ENCODE results near the gene TMBIM1.

The TMBIM1 gene

DNA sequence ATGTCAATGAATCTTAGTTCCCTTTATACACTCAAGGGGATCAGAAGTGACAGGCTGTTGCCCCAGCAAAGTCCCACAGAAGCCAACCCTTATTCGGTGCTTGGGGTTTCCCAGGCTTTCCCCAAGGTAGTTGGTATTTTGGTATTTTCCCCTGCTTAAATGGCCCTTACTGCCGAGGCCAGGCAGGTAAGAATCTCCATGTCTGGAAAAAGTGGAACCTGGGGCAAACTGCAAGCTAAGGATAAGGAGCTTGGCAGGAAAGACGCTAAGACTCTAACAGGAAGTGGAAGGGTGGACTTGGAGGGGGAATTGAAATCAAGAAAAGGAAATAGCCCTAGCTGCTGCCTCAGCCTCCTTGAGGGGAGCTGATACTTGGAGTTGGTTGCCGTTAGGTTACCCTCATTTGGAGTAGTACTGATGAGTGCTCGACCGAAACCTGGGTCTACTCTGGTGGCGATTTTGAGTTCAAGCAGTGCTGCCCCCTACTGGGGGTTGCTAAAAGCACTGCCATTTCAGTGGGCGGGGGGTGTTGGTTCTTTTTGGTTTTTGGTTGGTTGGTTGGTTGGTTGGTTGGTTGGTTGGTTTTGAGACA, 34.8 kb downstream of the TMBIM1 start:
- peak overlapping the region; percentile 68 for H3K27ac ChIP-seq (ENCODE audit: low read depth, low read length)
- H3K4me3 ChIP-seq (ENCODE audit: insufficient read depth, low read length, poor library complexity, severe bottlenecking): no peak overlapping the region
- TF ChIP-seq EZH2phosphoT487 (conservative IDR thresholded peaks at IDR 0.05; ENCODE audit: low read length): no peak
- TF ChIP-seq, protein P1, sequence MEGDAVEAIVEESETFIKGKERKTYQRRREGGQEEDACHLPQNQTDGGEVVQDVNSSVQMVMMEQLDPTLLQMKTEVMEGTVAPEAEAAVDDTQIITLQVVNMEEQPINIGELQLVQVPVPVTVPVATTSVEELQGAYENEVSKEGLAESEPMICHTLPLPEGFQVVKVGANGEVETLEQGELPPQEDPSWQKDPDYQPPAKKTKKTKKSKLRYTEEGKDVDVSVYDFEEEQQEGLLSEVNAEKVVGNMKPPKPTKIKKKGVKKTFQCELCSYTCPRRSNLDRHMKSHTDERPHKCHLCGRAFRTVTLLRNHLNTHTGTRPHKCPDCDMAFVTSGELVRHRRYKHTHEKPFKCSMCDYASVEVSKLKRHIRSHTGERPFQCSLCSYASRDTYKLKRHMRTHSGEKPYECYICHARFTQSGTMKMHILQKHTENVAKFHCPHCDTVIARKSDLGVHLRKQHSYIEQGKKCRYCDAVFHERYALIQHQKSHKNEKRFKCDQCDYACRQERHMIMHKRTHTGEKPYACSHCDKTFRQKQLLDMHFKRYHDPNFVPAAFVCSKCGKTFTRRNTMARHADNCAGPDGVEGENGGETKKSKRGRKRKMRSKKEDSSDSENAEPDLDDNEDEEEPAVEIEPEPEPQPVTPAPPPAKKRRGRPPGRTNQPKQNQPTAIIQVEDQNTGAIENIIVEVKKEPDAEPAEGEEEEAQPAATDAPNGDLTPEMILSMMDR (IDR thresholded peaks at IDR 0.05; ENCODE audit: insufficient read depth, low read length, poor library complexity, severe bottlenecking): peak; percentile 65
- H3K9me2 ChIP-seq (replicated peaks; ENCODE audit: insufficient read depth, low read length): no peaks in the 10 kb centered on the region
- H3K9ac ChIP-seq (ENCODE audit: low read length): no peak overlapping the region
- no peaks in the 10 kb centered on the region for H3K9me3 ChIP-seq (ENCODE audit: insufficient read depth, low read length)
- no peaks in the 10 kb centered on the region for H3K36me3 ChIP-seq (ENCODE audit: low read length)
- H2AFZ ChIP-seq (ENCODE audit: low read depth, low read length, severe bottlenecking): no peak overlapping the region
- H3K27me3 ChIP-seq (ENCODE audit: low read length): no peaks in the 10 kb centered on the region
- H3K4me2 ChIP-seq (ENCODE audit: low read depth, low read length, poor library complexity, severe bottlenecking): peak overlapping the region; percentile 18
- H3F3A ChIP-seq (ENCODE audit: insufficient read depth): peaks cover 39% of the 10 kb centered on the region
- H4K20me1 ChIP-seq (ENCODE audit: low read depth, low read length): no peaks in the 10 kb centered on the region
- no peaks in the 10 kb centered on the region for H3K79me2 ChIP-seq (ENCODE audit: insufficient read depth, low read length)

DNA sequence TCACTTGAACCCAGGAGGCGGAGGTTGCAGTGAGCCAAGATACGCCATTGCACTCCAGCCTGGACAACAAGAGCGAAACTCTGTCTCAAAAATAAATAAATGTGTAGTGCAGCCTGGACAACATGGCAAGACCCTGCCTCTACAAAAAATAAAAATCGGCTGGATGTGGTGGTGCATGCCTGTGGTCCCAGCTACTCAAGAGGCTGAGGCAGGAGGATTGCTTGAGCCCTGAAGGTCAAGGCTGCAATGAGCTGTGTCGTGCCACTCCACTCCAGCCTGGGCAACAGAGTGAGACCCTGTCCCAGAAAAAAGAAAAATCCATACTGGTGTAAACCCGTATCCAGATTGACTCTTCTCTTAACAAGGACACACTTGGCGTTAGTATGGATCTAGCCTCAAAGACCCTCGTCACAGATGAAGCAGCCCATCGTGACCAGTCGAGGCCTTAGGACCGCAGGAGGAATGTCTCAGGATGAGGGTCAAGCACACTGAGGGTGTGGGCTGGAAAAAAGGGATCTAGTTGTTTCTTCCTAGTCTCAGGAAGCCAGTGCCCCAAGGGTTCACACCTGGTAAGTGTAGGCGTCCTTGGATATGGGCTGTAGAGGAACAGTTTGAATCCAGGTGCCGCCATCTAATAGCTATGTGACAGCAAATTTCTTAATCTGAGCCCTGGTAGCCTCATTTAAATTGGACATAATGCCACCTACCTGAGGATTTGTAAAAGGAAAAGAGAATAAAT, 35.5 kb downstream of the TMBIM1 start:
- no peak overlapping the region for H2AFZ ChIP-seq (ENCODE audit: low read depth, low read length, severe bottlenecking)
- no peaks in the 10 kb centered on the region for H3K9me3 ChIP-seq (ENCODE audit: insufficient read depth, low read length)
- no peak for TF ChIP-seq EZH2phosphoT487 (conservative IDR thresholded peaks at IDR 0.05; ENCODE audit: low read length)
- TF ChIP-seq, protein P1 (IDR thresholded peaks at IDR 0.05; ENCODE audit: insufficient read depth, low read length, poor library complexity, severe bottlenecking): no peak
- no peaks in the 10 kb centered on the region for H3K79me2 ChIP-seq (ENCODE audit: insufficient read depth, low read length)
- no peaks in the 10 kb centered on the region for H4K20me1 ChIP-seq (ENCODE audit: low read depth, low read length)
- H3K4me2 ChIP-seq (ENCODE audit: low read depth, low read length, poor library complexity, severe bottlenecking): no peak overlapping the region
- no peaks in the 10 kb centered on the region for H3K9me2 ChIP-seq (replicated peaks; ENCODE audit: insufficient read depth, low read length)
- H3K27me3 ChIP-seq (ENCODE audit: low read length): no peaks in the 10 kb centered on the region
- peak overlapping the region; percentile 68; the same call in 1 of the 2 replicates for H3K27ac ChIP-seq (ENCODE audit: low read depth, low read length)
- H3K36me3 ChIP-seq (ENCODE audit: low read length): no peaks in the 10 kb centered on the region
- H3F3A ChIP-seq (ENCODE audit: insufficient read depth): peaks cover 39% of the 10 kb centered on the region
- H3K9ac ChIP-seq (ENCODE audit: low read length): no peak overlapping the region
- H3K4me3 ChIP-seq (ENCODE audit: insufficient read depth, low read length, poor library complexity, severe bottlenecking): no peak overlapping the region

DNA sequence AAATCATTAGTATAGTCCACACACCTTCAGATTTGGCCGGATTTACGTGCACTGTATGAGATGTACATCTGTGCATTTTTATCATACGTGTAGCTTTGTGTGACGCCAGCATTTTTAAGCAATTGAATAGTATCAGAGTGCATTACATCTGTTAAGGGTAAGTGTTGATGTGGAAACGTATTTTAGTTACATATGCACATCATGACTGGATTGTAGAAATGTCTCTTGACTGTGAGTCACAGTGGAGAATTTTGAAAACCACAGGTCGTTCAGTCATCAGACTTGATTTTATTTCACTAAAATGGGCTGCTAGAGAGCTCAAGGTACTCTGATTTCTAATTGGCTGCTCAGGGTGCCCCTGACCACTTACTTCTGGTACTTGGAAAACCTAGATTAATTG, 36.9 kb downstream of the TMBIM1 start:
- Histone ChIP-seq H3K27me3 (ENCODE audit: low read length) (no peaks in the 10 kb centered on the region), H3K9me3 (ENCODE audit: insufficient read depth, low read length) (no peaks in the 10 kb centered on the region), H3K36me3 (ENCODE audit: low read length) (no peaks in the 10 kb centered on the region), H4K20me1 (ENCODE audit: low read depth, low read length) (no peaks in the 10 kb centered on the region), H3K9me2 (replicated peaks; ENCODE audit: insufficient read depth, low read length) (no peaks in the 10 kb centered on the region), H3K9ac (ENCODE audit: low read length) (no peak overlapping the region), H3K27ac (ENCODE audit: low read depth, low read length) (no peak overlapping the region), H3K79me2 (ENCODE audit: insufficient read depth, low read length) (no peaks in the 10 kb centered on the region), H3K4me3 (ENCODE audit: insufficient read depth, low read length, poor library complexity, severe bottlenecking) (no peak overlapping the region), H3F3A (ENCODE audit: insufficient read depth) (peaks cover 39% of the 10 kb centered on the region), H2AFZ (ENCODE audit: low read depth, low read length, severe bottlenecking) (no peak overlapping the region), H3K4me2 (ENCODE audit: low read depth, low read length, poor library complexity, severe bottlenecking) (no peak overlapping the region)
- TF ChIP-seq, protein P1 (IDR thresholded peaks at IDR 0.05; ENCODE audit: insufficient read depth, low read length, poor library complexity, severe bottlenecking): no peak
- no peak for TF ChIP-seq EZH2phosphoT487 (conservative IDR thresholded peaks at IDR 0.05; ENCODE audit: low read length)
